Testis (tissue), 5 donors: ENCODE results near the gene GALNT9. TPM values are rescaled to one million over a fixed set of nuclear protein-coding genes. Genes with fewer than 3 reads are reported as not detected.
"Not testable (repeated sequence)": the region's sequence is repeated elsewhere in the genome, so short reads cannot be mapped to it uniquely, and the experiment has no call there.

Source experiments
- DNase-seq: peaks from one replicate; pipeline ENCODE4 v3.0.0-alpha.2; 2019
- H3K27ac ChIP-seq, 2 donors: fragments of 200-600 bp; sonication (generic); one replicate each; pipeline ENCODE4 v1.5.1; 2019
- H3K27me3 ChIP-seq: fragments of 200-600 bp; sonication (generic); one replicate; pipeline ENCODE4 v1.5.1; 2019
- H3K36me3 ChIP-seq: fragments of 200-600 bp; sonication (generic); one replicate; pipeline ENCODE4 v1.5.1; 2017; ENCODE audit warnings: low read depth; ENCODE audit errors: missing control alignments
- H3K4me1 ChIP-seq: fragments of 200-600 bp; sonication (generic); one replicate; pipeline ENCODE4 v1.5.1; 2019
- H3K4me3 ChIP-seq, 2 donors: fragments of 200-600 bp; sonication (generic); one replicate each; pipeline ENCODE4 v1.5.1; 2017 to 2019
- H3K9me3 ChIP-seq: fragments of 200-600 bp; sonication (generic); one replicate; pipeline ENCODE4 v1.5.1; 2017
- POLR2A ChIP-seq: fragments of 450-650 bp; IDR thresholded peaks from one replicate; pipeline ENCODE4 v1.6.1; 2017; ENCODE audit warnings: antibody characterized with exemption, mild to moderate bottlenecking, moderate library complexity
- WGBS, 2 donors: methylation state at CpG; one replicate each; pipeline ENCODE4 v1.1.5; 2018; 5-methylcytosine and 5-hydroxymethylcytosine counted together
- intact Hi-C: fragments of 100-400 bp; cut with DNase I; formaldehyde crosslinking; loops from one replicate; pipeline ENCODE4 v1.15.1; 2023; ENCODE audit warnings: low total_unique reads
- long read RNA-seq, 2 donors: transcript quantifications; one replicate each; lab custom pipeline, GENCODE V29; 2026
- polyA plus RNA-seq: library from polyadenylated mRNA; stranded (reverse); fragments of 350-450 nt; fragmentation: Illumina TruSeq; extraction: RNeasy Lipid Tissue Mini Kit (QIAGEN cat#74804); gene quantifications from one replicate; pipeline ENCODE4 v1.2.3, GENCODE V29; 2014; ENCODE audit warnings: low read depth, low replicate concordance; ENCODE audit not compliant: insufficient read depth
- total RNA-seq, 2 donors: library from RNA; depleted of rRNA; stranded (reverse); fragments of >200 nt; gene quantifications; one replicate each; pipeline ENCODE4 v1.2.3, GENCODE V29; 2016
- TF ChIP-seq, protein P1 (sequence below), 3 experiments: fragments of 450-650 bp in 2 of 3; fragments of 200-600 bp in 1 of 3; sonication (generic) in 1 of 3; IDR thresholded peaks; one replicate each; pipeline ENCODE4 v1.5.1; 2016 to 2019; ENCODE audit warnings: antibody characterized with exemption in 3 of 3, mild to moderate bottlenecking in 2 of 3, moderate library complexity in 1 of 3

Gene GALNT9
- total RNA-seq, result 1 to 10 TPM; 1.1 to 1.3 TPM
- 1.5 TPM for polyA plus RNA-seq
- long read RNA-seq, donor 1, partial matches to known transcripts, result 0 of 1 reads
- long read RNA-seq, donor 1, other reads (novel, unspliced or antisense), result 0 of 1 reads
- long read RNA-seq, donor 2, result 0 reads

DNA sequence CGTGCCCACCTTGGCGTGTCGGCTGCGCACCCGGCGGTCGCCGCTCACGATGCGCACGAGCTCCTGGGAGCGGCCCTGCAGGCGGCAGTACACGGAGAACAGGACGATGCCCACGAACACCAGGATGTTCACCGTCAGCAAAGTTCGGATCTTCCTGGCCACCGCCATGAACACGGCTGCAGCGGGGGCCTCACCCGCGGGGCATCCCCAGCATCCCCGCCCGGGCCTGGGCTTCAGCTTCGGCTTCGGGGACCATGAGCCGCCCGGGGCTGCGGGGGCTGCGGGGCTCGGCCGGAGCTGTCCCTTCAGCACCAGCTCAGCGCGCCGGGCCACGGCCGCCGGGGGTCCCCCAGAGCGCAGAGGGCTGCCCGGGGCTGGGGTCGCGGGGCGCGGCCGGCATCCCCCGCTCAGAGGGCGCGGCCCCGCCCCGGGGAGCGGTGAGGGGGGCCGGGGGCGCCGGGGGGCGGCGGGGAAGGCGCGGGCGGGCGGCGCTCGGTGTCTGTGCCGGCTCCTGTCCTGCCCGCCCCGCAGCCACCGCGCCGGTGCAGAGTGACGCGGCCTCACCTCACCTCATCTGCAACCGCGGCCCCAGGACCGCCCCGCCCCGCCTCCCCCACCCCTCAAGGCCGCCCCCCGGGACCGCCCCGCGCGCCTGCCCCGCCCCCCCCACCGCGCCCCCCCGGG is at the start of gene GALNT9:
Gene GALNT9, minus strand, starts transcription at position 554 of the 684 bp plus-strand sequence. Its CDS starts 386 bp downstream, at position 168.
- TF ChIP-seq, protein P1, sequence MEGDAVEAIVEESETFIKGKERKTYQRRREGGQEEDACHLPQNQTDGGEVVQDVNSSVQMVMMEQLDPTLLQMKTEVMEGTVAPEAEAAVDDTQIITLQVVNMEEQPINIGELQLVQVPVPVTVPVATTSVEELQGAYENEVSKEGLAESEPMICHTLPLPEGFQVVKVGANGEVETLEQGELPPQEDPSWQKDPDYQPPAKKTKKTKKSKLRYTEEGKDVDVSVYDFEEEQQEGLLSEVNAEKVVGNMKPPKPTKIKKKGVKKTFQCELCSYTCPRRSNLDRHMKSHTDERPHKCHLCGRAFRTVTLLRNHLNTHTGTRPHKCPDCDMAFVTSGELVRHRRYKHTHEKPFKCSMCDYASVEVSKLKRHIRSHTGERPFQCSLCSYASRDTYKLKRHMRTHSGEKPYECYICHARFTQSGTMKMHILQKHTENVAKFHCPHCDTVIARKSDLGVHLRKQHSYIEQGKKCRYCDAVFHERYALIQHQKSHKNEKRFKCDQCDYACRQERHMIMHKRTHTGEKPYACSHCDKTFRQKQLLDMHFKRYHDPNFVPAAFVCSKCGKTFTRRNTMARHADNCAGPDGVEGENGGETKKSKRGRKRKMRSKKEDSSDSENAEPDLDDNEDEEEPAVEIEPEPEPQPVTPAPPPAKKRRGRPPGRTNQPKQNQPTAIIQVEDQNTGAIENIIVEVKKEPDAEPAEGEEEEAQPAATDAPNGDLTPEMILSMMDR (IDR thresholded peaks at IDR 0.05), result no peak
- no peak for TF ChIP-seq POLR2A
- peak; percentile 25 for DNase-seq
- H3K36me3 ChIP-seq, result no peaks in the 10 kb centered on the region
- intact Hi-C loops, result no loop called here
- H3K4me3 ChIP-seq, result peak within 1 kb of the TSS in 1 of 2 donors; percentile 20
- WGBS, 2 donors, result 1% methylated on average over 45 of the region's 86 CpGs; no CpG with 5 or more reads in 1 of the 2 donors
- no peaks in the 10 kb centered on the region for H3K27me3 ChIP-seq
- no peaks in the 10 kb centered on the region for H3K9me3 ChIP-seq
- no peak within 1 kb of the TSS for H3K27ac ChIP-seq
- H3K4me1 ChIP-seq, result peaks cover 17% of the 10 kb centered on the region

DNA sequence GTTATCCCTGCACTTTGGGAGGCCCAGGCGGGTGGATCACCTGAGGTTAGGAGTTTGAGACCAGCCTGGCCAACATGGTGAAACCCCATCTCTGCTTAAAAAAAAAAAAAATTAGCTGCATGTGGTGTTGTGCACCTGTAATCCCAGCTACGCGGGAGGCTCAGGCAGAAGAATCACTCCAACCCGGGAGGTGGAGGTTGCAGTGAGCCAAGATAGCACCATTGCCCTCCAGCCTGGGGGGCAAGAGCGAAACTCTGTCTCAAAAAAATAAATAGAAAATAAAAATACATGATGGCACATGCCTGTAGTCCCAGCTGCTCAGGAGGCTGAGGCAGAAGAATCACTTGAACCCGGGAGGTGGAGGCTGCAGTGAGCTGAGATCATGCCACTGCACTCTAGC is 49.7 kb upstream of the GALNT9 start:
- 86 to 87% methylated on average over 6 of the region's 6 CpGs for WGBS, 2 donors
- H3K4me1 ChIP-seq, intact Hi-C loops, H3K9me3 ChIP-seq, H3K36me3 ChIP-seq, H3K27ac ChIP-seq, DNase-seq, H3K4me3 ChIP-seq, H3K27me3 ChIP-seq: not testable (repeated sequence)

GRCh38 chr12:132377147-132377546 is 47.8 kb upstream of the GALNT9 start:
- Histone ChIP-seq H3K27me3 (no peaks in the 10 kb centered on the region), H3K36me3 (no peaks in the 10 kb centered on the region), H3K9me3 (no peaks in the 10 kb centered on the region), H3K27ac (no peak overlapping the region), H3K4me3 (no peak overlapping the region), H3K4me1 (no peaks in the 10 kb centered on the region)
- DNase-seq, result no peak
- WGBS, 2 donors, result 51 to 65% methylated on average over 2 of the region's 2 CpGs
- intact Hi-C loops, result no loop called here
- TF ChIP-seq POLR2A, result no peak
- TF ChIP-seq, protein P1 (IDR thresholded peaks at IDR 0.05), result no peak

GRCh38 chr12:132376464-132376830 is 47.1 kb upstream of the GALNT9 start:
- Histone ChIP-seq H3K9me3 (no peaks in the 10 kb centered on the region), H3K27me3 (no peaks in the 10 kb centered on the region), H3K4me1 (no peaks in the 10 kb centered on the region), H3K36me3 (no peaks in the 10 kb centered on the region), H3K4me3 (no peak overlapping the region), H3K27ac (no peak overlapping the region)
- intact Hi-C loops, result no loop called here
- 60 to 73% methylated on average over 8 to 10 of the region's 10 CpGs for WGBS, 2 donors
- DNase-seq, result no peak
- no peak for TF ChIP-seq POLR2A
- TF ChIP-seq, protein P1 (IDR thresholded peaks at IDR 0.05), result no peak

DNA sequence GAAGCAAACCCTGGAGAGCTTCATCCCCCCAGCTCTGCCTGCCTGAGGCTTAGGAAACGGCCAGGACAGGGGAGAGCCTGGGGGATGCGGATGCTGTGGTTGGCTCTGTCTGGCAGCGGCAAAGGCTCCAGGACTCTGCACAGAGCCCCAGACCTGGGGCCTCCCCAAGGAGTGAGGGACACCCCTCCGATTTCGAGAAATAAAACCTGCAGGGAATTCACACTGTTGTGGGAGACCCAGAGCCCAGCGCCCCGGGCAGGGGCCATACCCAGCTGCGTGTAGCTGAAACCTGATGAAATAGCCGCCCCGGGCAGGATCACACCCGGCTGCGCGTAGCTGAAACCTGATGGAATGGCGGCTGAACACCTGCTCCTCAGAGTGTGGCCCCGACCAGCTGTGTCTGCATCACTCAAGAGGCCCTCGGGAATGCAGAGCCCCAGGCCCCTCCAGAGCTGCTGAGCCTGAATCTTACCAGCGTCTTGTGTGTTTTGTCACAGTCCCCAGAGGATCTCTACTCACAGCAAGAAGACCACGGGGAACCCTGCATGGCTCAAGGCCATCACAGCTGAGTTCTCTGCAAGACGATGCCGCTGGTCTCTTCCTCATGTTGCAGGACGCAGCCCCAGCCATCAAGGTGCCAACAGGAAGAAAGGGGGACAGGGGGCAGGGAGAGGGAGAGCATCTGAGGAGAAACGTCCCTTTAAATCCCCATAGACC is 46.5 kb upstream of the GALNT9 start:
- no peaks in the 10 kb centered on the region for H3K9me3 ChIP-seq
- H3K36me3 ChIP-seq, result no peaks in the 10 kb centered on the region
- no peak for DNase-seq
- H3K4me1 ChIP-seq, result no peaks in the 10 kb centered on the region
- TF ChIP-seq, protein P1 (IDR thresholded peaks at IDR 0.05), result no peak
- no peak for TF ChIP-seq POLR2A
- intact Hi-C loops, result no loop called here
- no peaks in the 10 kb centered on the region for H3K27me3 ChIP-seq
- H3K4me3 ChIP-seq, result no peak overlapping the region
- no peak overlapping the region for H3K27ac ChIP-seq
- WGBS, 2 donors, result 52 to 63% methylated on average over 13 to 22 of the region's 22 CpGs
